Activated CD4-positive, alpha-beta T cell treated with anti-CD3 and anti-CD28 coated beads, Interleukin-2, amount 50 U/mL, for 48 hours (primary cell): ENCODE results near the gene FMC1.
"Not testable (repeated sequence)": the region's sequence is repeated elsewhere in the genome, so short reads cannot be mapped to it uniquely, and the experiment has no call there.

Source experiments
- DNase-seq, 2 experiments: peaks; one replicate each; pipeline ENCODE4 v3.0.0-alpha.2; 2020

Gene FMC1

DNA sequence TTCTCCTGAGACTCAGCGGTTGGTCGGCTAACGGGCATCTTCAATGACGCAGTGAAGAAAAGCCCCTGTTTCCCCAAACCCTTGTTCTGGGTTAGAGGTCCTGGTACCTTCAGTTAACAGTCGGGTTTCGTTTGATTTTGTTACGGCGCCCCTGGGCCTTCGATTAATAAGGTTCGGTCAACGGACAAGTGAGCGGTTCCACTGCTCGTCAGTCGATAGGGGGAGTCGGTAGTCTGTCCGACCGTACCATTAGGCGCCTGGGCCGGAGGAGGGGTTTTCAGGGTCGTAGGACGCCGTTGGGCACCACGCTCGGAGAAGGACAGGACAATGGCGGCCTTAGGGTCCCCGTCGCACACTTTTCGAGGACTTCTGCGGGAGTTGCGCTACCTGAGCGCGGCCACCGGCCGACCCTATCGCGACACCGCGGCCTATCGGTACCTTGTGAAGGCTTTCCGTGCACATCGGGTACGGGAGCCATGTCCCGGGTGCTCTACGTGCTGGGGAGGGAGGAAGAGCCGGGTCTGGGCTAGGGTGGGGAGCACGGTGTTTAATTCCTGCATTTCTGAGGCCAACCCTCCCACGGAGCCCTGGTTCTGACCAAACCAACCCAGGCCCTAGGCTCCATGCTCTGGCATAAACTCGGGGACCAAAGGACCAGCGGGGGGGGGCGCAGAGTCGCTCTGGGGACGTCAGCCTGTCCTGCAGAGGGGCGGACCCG lies at the start of gene FMC1:
TSS of gene FMC1 (plus strand) at position 280 of the 718 bp plus-strand sequence. CDS start at position 328, 48 bp downstream.
- DNase-seq, result peak; percentile 90 to 93

- DNase-seq, result no peak
Observed at GRCh38 chr7:139292821-139293220, 48.3 kb upstream of the FMC1 start.

- DNase-seq, result no peak
Observed at GRCh38 chr7:139293534-139293933, 47.6 kb upstream of the FMC1 start.

GRCh38 chr7:139294241-139294640 lies 46.9 kb upstream of the FMC1 start:
- DNase-seq, result no peak

- DNase-seq, result no peak
Observed at GRCh38 chr7:139294951-139295575, 46.1 kb upstream of the FMC1 start.

DNA sequence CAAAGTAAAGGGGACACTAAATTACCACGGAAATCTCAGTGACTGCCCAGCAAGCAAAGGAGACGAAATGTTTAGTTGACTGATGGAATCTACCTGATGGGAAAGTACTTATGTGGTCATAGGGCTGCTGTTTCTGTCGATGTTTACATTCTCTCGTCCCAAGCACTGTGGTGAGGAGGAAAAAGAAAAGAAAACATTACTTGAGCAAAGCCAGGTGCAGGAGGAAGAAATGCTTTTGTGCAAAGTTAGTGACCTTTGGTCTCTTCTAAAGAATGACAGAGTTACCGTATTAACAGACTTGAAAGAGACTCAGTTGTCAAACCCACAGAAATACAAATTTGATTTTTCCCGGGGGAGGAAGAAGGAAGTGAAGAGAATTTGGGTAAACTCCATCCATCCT lies 43.3 kb upstream of the FMC1 start:
- DNase-seq, result no peak

DNA sequence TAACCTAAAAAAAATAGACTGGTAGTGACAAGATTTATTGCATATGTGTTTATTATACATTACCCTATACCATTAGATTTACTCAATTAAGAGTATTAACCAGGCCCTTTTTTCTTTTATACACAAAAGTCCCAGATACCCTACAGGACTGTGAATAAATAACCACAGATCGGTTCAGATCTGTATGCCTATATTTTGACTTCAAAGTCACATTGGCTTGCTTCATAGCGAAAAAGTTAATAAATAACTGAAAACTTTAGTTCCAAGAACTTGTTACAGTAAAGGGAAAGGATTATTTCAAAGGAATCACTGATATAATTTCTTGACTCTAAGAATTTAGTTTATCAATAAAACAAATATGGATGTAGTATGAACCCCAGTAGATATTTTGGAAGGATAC lies 41.8 kb upstream of the FMC1 start:
- DNase-seq, result no peak

DNA sequence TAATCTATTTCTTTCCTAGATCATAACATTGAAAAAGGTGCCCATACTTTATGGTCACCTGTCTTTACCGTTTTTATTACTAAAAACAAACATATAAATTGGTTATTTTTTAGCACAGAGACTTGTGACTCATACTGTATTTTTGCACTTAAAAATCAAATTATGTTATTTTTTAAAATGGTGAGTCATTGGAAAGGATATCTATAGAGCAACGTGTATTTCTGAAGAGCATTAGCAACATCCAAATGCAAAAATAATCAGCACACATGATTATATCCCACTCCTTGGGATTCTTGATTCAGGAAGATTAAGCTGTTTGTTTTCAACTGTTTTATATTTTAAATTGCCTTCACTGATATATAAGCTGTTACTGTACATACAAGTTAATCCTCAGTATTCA lies 40.7 kb upstream of the FMC1 start:
- no peak for DNase-seq

DNA sequence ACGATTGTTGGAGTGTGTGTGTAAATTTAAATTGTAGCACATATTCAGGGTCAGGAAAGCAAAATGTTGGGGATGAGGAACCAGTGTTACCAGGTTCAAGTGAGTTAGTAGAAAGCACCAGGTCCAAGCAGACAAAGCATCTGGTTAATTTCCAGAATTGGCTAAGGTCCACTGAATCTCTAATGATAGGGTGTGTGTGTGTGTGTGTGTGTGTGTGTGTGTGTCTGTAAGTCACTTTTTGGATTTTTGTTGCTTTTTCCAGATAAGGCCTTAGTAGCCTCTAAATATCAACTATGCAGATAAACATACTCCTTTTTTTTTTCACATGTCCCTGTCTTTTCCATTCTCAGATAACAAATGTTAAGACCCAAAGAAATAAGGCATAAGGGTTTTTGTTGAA lies 36.6 kb upstream of the FMC1 start:
- no peak for DNase-seq

GRCh38 chr7:139317939-139318505 lies 23.1 kb upstream of the FMC1 start:
- DNase-seq, result no peak

DNA sequence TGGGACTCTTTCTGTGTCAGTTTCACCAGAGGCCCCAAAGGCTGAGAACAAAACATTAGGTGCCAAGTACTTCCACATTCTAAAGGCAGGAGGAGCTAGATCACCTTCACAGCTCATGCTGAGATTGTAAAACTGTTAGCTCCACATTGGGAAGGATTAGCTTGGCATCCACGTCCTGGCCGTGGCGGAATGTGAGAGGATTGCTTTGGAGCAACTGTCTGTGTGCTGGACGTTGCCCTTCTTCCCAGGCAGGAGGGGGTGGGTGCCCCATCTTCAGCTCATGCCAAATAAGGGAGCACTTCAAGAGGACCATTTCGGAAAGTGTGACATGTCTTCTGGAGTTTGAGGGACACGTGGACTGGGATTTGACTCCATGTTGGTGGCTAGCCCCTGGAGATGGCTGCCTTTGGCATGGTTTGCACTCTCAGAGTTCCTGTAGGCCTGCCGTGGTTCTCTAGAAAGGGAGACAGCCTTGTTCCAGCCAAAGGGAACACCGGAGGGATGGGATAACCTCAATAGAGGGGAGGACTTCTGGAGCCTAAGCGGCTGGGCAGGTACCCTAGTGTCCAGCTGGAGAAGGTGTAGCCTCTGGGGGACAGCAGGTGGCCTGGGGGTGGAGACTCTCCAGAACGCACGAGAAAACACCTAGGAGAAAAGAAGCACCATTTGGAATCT lies 19.9 kb upstream of the FMC1 start:
- no peak for DNase-seq

DNA sequence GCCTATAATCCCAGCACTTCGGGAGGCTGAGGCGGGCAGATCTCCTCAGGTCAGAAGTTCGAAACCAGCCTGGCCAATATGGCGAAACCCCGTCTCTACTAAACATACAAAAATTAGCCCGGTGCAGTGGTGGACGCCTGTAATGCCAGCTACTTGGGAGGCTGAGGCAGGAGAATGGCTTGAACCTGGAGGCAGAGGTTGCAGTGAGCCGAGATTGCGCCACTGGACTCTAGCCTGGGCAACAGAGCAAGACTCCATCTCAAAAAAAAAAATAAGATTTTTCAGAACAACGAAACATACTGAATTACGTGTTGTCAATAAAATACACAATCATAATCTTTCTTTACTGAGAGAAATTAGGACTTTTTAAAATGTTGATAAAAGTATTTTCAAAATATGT lies 16.4 kb upstream of the FMC1 start:
- DNase-seq, result not testable (repeated sequence)

GRCh38 chr7:139328375-139328774 lies 12.8 kb upstream of the FMC1 start:
- no peak for DNase-seq

GRCh38 chr7:139329119-139329518 lies 12.0 kb upstream of the FMC1 start:
- no peak for DNase-seq

- no peak for DNase-seq
Observed at GRCh38 chr7:139330333-139331030, 10.7 kb upstream of the FMC1 start.

DNA sequence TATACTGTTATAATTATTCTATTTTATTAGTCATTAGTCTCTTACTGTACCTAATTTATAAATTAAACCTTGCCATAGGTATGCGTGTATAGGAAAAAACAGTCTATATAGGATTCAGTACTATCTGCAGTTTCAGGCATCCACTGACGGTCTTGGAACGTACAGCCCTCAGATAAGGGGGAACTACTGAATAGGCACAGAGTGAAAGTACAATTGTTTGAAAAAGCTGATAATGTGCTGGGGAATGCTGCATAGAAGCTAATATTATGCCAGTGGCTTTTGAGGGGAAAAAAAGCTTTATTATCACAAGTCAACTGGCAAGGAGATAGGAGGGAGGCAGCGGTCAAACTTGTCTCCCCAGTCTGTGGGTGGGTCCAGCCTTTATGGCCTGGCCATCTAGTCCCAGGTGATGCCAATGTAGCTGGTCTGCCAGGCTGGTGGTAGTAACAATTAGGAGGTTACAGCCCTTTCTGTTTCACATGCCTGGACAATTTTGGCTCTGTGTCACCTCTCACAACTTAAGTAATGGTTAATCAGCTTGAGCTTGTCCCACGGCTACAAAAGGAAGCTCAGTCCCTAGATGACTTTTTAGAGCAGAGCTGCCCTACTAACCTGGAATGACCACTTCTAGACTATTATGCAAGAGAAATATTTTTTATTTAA lies 8.3 kb upstream of the FMC1 start:
- no peak for DNase-seq

- DNase-seq, result not testable (repeated sequence)
Observed at GRCh38 chr7:139333443-139333842, 7.7 kb upstream of the FMC1 start.

DNA sequence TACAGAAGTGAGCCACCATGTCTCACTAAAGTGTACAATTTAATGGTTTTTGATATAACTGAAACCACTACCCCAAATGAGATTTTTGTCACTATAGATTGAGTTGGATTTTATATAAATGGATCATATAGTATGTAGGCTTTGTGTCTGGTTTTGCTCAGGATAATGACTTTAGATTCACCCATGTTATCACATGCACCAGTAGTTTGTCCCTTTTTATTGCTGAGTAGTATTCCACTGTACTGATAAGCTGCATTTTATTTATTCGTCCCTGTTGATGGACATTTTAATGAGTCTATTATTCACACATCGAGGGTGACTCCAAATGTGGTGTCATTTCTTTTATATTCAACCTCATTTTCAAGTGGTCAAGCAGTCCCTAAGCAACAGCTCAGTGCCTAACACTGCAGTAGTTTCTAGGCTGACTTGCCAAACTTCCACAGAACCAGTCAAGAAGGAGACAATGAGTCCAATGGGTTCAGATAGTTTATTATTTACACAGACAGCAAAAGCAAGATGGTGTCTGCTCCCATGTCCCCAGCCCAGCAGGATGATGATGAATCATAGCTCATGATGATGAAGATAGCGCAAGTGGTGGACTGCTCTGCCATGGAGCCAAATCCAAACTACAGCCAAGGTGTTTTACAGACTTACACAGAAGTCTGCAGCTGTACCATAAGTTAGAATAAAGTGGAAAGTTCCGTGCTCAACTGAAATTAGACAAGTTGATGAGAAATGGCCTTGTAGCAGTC lies 6.6 kb upstream of the FMC1 start:
- no peak for DNase-seq

GRCh38 chr7:139339025-139339424 lies 2.1 kb upstream of the FMC1 start:
- DNase-seq, result no peak

DNA sequence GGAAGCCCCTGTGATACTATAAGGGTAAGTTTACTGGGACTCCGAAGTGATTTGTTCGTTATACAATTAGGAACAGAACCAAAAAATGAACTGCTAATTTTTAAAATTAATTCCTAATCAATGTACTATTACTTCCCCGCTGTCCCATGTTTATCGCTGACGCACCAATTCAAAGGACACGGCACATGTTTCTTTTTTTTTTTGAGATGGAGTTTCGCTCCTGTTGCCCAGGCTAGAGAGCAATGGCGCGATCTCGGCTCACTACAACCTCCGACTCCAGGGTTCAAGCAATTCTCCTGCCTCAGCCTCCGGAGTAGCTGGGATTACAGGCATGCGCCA lies 1.5 kb upstream of the FMC1 start:
- no peak for DNase-seq

GRCh38 chr7:139340037-139340807 lies 915 bp upstream of the FMC1 start:
- peak; percentile 99 for DNase-seq

- DNase-seq, result no peak
Observed at GRCh38 chr7:139340808-139341057, 404 bp upstream of the FMC1 start.
